GM21447 (cell line): ENCODE data around the gene COL20A1.

Experiments used
- ATAC-seq: cut with Tn5 transposase; IDR thresholded peaks from one replicate; pipeline ENCODE4 v1.9.1; 2021; ENCODE audit not compliant: unreplicated experiment

COL20A1 gene

GRCh38 chr20:63277466-63278272 is 15.3 kb upstream of the COL20A1 start:
- no peak for ATAC-seq

GRCh38 chr20:63278661-63279060 is 14.3 kb upstream of the COL20A1 start:
- ATAC-seq: no peak

GRCh38 chr20:63279931-63280330 is 13.1 kb upstream of the COL20A1 start:
- ATAC-seq: no peak

- no peak for ATAC-seq
Observed at GRCh38 chr20:63280371-63280770, 12.6 kb upstream of the COL20A1 start.

GRCh38 chr20:63280929-63281545 is 11.9 kb upstream of the COL20A1 start:
- ATAC-seq: no peak

- no peak for ATAC-seq
Observed at GRCh38 chr20:63281742-63282665, 11.0 kb upstream of the COL20A1 start.

GRCh38 chr20:63282946-63283345 is 10.0 kb upstream of the COL20A1 start:
- no peak for ATAC-seq

- no peak for ATAC-seq
Observed at GRCh38 chr20:63283397-63284082, 9.4 kb upstream of the COL20A1 start.

- ATAC-seq: no peak
Observed at GRCh38 chr20:63284083-63284440, 8.9 kb upstream of the COL20A1 start.

GRCh38 chr20:63284544-63284949 is 8.4 kb upstream of the COL20A1 start:
- ATAC-seq: no peak

- no peak for ATAC-seq
Observed at GRCh38 chr20:63284981-63285524, 7.9 kb upstream of the COL20A1 start.

- no peak for ATAC-seq
Observed at GRCh38 chr20:63285636-63286615, 7.1 kb upstream of the COL20A1 start.

- ATAC-seq: no peak
Observed at GRCh38 chr20:63286781-63287696, 5.9 kb upstream of the COL20A1 start.

- no peak for ATAC-seq
Observed at GRCh38 chr20:63287697-63288580, 5.0 kb upstream of the COL20A1 start.

GRCh38 chr20:63288581-63289251 is 4.3 kb upstream of the COL20A1 start:
- ATAC-seq: no peak

- ATAC-seq: no peak
Observed at GRCh38 chr20:63289311-63290135, 3.5 kb upstream of the COL20A1 start.
